ENCODE data around the gene GDI2.

- TF ChIP-seq CTCF (IDR thresholded peaks at IDR 0.05): no peak
- no peak for TF ChIP-seq POLR2A (IDR thresholded peaks at IDR 0.05)
Measured at GRCh38 chr10:5720182-5720581, 93.1 kb downstream of the GDI2 start.

Measured in prostate gland (tissue), 2 donors.